Bronchial epithelial cell (primary cell): ENCODE results near the gene NHERF1. TPM values are rescaled to one million over a fixed set of nuclear protein-coding genes. Genes with fewer than 3 reads are reported as not detected.

Experiments used
- DNase-seq: peaks from one replicate; pipeline ENCODE4 v3.0.0-alpha.2; 2010; ENCODE audit warnings: low read depth
- FAIRE-seq: peaks from 2 replicates; lab custom pipeline; 2011; peaks lifted over from hg19 to GRCh38; lab: Jason Lieb, UNC
- H3K27me3 ChIP-seq: 2 replicates; pipeline ENCODE4 v1.5.1; 2011; ENCODE audit warnings: low read length; ENCODE audit not compliant: control insufficient read depth, insufficient read depth
- H3K36me3 ChIP-seq: 2 replicates; pipeline ENCODE4 v1.5.1; 2011; ENCODE audit warnings: low read length; ENCODE audit not compliant: control insufficient read depth, insufficient read depth
- H3K4me3 ChIP-seq: 2 replicates; pipeline ENCODE4 v1.5.1; 2011; ENCODE audit warnings: mild to moderate bottlenecking, low read depth, low read length, control low read depth
- CTCF ChIP-seq: IDR thresholded peaks from 2 replicates; pipeline ENCODE4 v1.5.1; 2011; ENCODE audit warnings: mild to moderate bottlenecking, moderate library complexity, low read length, control low read depth, inconsistent platforms; ENCODE audit not compliant: insufficient read depth, severe bottlenecking
- total RNA-seq: library from RNA; depleted of rRNA; stranded (reverse); fragments of >200 nt; gene quantifications from 2 replicates; pipeline ENCODE4 v1.2.1, GENCODE V29; 2014

The NHERF1 gene
- total RNA-seq, 1 donor from 2014 or later = 35.3 TPM

GRCh38 chr17:74795327-74796020, 47.0 kb downstream of the NHERF1 start:
- H3K4me3 ChIP-seq = no peak overlapping the region

GRCh38 chr17:74796211-74796610, 47.8 kb downstream of the NHERF1 start:
- no peaks in the 10 kb centered on the region for H3K27me3 ChIP-seq
- DNase-seq (no peak), FAIRE-seq (no peak)
- no peak for TF ChIP-seq CTCF
- no peak overlapping the region for H3K4me3 ChIP-seq
- H3K36me3 ChIP-seq = peaks cover 14% of the 10 kb centered on the region

More at GRCh38 chr17:74795327-74796020, 47.0 kb downstream of the NHERF1 start:
- Histone ChIP-seq H3K36me3 (peaks cover 14% of the 10 kb centered on the region), H3K27me3 (no peaks in the 10 kb centered on the region)
- TF ChIP-seq CTCF = no peak
- DNase-seq (no peak), FAIRE-seq (peak; percentile 43)

GRCh38 chr17:74796866-74797265, 48.4 kb downstream of the NHERF1 start:
- FAIRE-seq (no peak), DNase-seq (no peak)
- TF ChIP-seq CTCF = no peak

GRCh38 chr17:74797824-74798223, 49.4 kb downstream of the NHERF1 start:
- FAIRE-seq = no peak
- no peak for TF ChIP-seq CTCF
- Histone ChIP-seq H3K27me3 (no peaks in the 10 kb centered on the region), H3K4me3 (no peak overlapping the region), H3K36me3 (peaks cover 15% of the 10 kb centered on the region)
- DNase-seq = no peak

More at GRCh38 chr17:74796866-74797265, 48.4 kb downstream of the NHERF1 start:
- H3K27me3 ChIP-seq = no peaks in the 10 kb centered on the region
- peaks cover 15% of the 10 kb centered on the region for H3K36me3 ChIP-seq
- no peak overlapping the region for H3K4me3 ChIP-seq

GRCh38 chr17:74798239-74798707, 49.8 kb downstream of the NHERF1 start:
- FAIRE-seq (no peak), DNase-seq (no peak)
- no peak overlapping the region for H3K4me3 ChIP-seq
- no peak for TF ChIP-seq CTCF
- no peaks in the 10 kb centered on the region for H3K27me3 ChIP-seq
- H3K36me3 ChIP-seq = peaks cover 15% of the 10 kb centered on the region
